DND-41 (cell line): ENCODE results near the gene SURF2.
A peak's percentile ranks its signal among the peaks of the same experiment; 100 is the strongest.

Source experiments
- ATAC-seq: fragments of 200-7000 bp; cut with Tn5 transposase; 3 replicates; pipeline ENCODE4 v1.9.1; 2021; ENCODE audit warnings: low read depth; ENCODE audit not compliant: insufficient read depth
- DNase-seq: peaks from one replicate; pipeline ENCODE4 v3.0.0-alpha.2; 2020
- H2AFZ ChIP-seq: 2 replicates; pipeline ENCODE4 v1.6.0; 2012; ENCODE audit warnings: low read depth, low read length
- H3K27ac ChIP-seq: 2 replicates; pipeline ENCODE4 v1.5.1; 2012; ENCODE audit warnings: low read length, inconsistent platforms
- H3K27me3 ChIP-seq: fragments of 200-600 bp; sonication (generic); 2 replicates; pipeline ENCODE4 v1.6.0; 2012; ENCODE audit warnings: low read length, mild to moderate bottlenecking, inconsistent platforms; ENCODE audit not compliant: insufficient read depth, poor library complexity
- H3K36me3 ChIP-seq: 2 replicates; pipeline ENCODE4 v1.5.1; 2012; ENCODE audit warnings: low read length, inconsistent platforms; ENCODE audit not compliant: insufficient read depth
- H3K4me1 ChIP-seq: 2 replicates; pipeline ENCODE4 v1.5.1; 2012; ENCODE audit warnings: mild to moderate bottlenecking, low read length; ENCODE audit not compliant: insufficient read depth
- H3K4me2 ChIP-seq: 2 replicates; pipeline ENCODE4 v1.6.0; 2012; ENCODE audit warnings: mild to moderate bottlenecking, moderate library complexity, low read length, inconsistent platforms; ENCODE audit not compliant: insufficient read depth
- H3K4me3 ChIP-seq, 2 experiments: fragments of 200-600 bp in 1 of 2; shearing (Covaris generic) in 1 of 2; 2 replicates each; pipeline ENCODE4 v1.5.1; 2012 to 2016; ENCODE audit warnings: inconsistent platforms in 2 of 2, low read length in 2 of 2, mild to moderate bottlenecking in 2 of 2, low read depth in 1 of 2, moderate library complexity in 1 of 2
- H3K79me2 ChIP-seq: 2 replicates; pipeline ENCODE4 v1.6.0; 2012; ENCODE audit warnings: low read length, inconsistent platforms; ENCODE audit not compliant: insufficient read depth
- H3K9ac ChIP-seq: 2 replicates; pipeline ENCODE4 v1.6.0; 2012; ENCODE audit warnings: low read depth, mild to moderate bottlenecking, inconsistent platforms, low read length, moderate library complexity
- H3K9me3 ChIP-seq: 2 replicates; pipeline ENCODE4 v1.5.1; 2012; ENCODE audit warnings: low read length, moderate library complexity, mild to moderate bottlenecking, inconsistent platforms; ENCODE audit not compliant: insufficient read depth, severe bottlenecking
- H4K20me1 ChIP-seq: 2 replicates; pipeline ENCODE4 v1.6.0; 2012; ENCODE audit warnings: low read length; ENCODE audit not compliant: insufficient read depth
- EZH2 ChIP-seq: IDR thresholded peaks from 3 replicates; pipeline ENCODE4 v1.6.1; 2012; ENCODE audit warnings: borderline replicate concordance, low read depth, mild to moderate bottlenecking, moderate library complexity, low read length, inconsistent platforms; ENCODE audit not compliant: severe bottlenecking
- TF ChIP-seq, protein P1 (sequence below): IDR thresholded peaks from 2 replicates; pipeline ENCODE4 v1.5.1; 2012; ENCODE audit warnings: borderline replicate concordance, low read length, moderate library complexity, mild to moderate bottlenecking; ENCODE audit not compliant: poor library complexity, severe bottlenecking; ENCODE audit errors: extremely low read depth

Gene SURF2

GRCh38 chr9:133357656-133358055, 1.3 kb downstream of the SURF2 start:
- no peak overlapping the region for H3K27ac ChIP-seq
- no peaks in the 10 kb centered on the region for H3K9me3 ChIP-seq
- H3K79me2 ChIP-seq: peaks cover 35% of the 10 kb centered on the region
- TF ChIP-seq, protein P1, sequence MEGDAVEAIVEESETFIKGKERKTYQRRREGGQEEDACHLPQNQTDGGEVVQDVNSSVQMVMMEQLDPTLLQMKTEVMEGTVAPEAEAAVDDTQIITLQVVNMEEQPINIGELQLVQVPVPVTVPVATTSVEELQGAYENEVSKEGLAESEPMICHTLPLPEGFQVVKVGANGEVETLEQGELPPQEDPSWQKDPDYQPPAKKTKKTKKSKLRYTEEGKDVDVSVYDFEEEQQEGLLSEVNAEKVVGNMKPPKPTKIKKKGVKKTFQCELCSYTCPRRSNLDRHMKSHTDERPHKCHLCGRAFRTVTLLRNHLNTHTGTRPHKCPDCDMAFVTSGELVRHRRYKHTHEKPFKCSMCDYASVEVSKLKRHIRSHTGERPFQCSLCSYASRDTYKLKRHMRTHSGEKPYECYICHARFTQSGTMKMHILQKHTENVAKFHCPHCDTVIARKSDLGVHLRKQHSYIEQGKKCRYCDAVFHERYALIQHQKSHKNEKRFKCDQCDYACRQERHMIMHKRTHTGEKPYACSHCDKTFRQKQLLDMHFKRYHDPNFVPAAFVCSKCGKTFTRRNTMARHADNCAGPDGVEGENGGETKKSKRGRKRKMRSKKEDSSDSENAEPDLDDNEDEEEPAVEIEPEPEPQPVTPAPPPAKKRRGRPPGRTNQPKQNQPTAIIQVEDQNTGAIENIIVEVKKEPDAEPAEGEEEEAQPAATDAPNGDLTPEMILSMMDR: no peak
- TF ChIP-seq EZH2: no peak
- H3K36me3 ChIP-seq: peaks cover 52% of the 10 kb centered on the region
- ATAC-seq (no peak), DNase-seq (no peak)
- no peak overlapping the region for H2AFZ ChIP-seq
- H3K4me3 ChIP-seq: peak overlapping the region in 1 of 2 experiments; percentile 91; a peak in 2 of 4 replicates
- H3K4me1 ChIP-seq: peaks cover 37% of the 10 kb centered on the region
- H3K27me3 ChIP-seq: no peaks in the 10 kb centered on the region
- peak overlapping the region; percentile 63; the same call in 1 of the 2 replicates for H3K9ac ChIP-seq
- peak overlapping the region; percentile 87 for H3K4me2 ChIP-seq
- H4K20me1 ChIP-seq: peaks cover 17% of the 10 kb centered on the region; the same call in 1 of the 2 replicates

GRCh38 chr9:133359399-133360175, 3.2 kb downstream of the SURF2 start:
- ATAC-seq (no peak), DNase-seq (no peak)
- Histone ChIP-seq H4K20me1 (peaks cover 19% of the 10 kb centered on the region), H3K79me2 (peaks cover 35% of the 10 kb centered on the region), H3K4me3 (no peak overlapping the region), H3K27ac (no peak overlapping the region), H3K9me3 (no peaks in the 10 kb centered on the region), H3K4me1 (peaks cover 32% of the 10 kb centered on the region), H3K4me2 (no peak overlapping the region; the same call in 1 of the 2 replicates), H2AFZ (no peak overlapping the region), H3K36me3 (peaks cover 58% of the 10 kb centered on the region), H3K9ac (no peak overlapping the region), H3K27me3 (no peaks in the 10 kb centered on the region)
- TF ChIP-seq, protein P1: peak; percentile 30
- no peak for TF ChIP-seq EZH2

DNA sequence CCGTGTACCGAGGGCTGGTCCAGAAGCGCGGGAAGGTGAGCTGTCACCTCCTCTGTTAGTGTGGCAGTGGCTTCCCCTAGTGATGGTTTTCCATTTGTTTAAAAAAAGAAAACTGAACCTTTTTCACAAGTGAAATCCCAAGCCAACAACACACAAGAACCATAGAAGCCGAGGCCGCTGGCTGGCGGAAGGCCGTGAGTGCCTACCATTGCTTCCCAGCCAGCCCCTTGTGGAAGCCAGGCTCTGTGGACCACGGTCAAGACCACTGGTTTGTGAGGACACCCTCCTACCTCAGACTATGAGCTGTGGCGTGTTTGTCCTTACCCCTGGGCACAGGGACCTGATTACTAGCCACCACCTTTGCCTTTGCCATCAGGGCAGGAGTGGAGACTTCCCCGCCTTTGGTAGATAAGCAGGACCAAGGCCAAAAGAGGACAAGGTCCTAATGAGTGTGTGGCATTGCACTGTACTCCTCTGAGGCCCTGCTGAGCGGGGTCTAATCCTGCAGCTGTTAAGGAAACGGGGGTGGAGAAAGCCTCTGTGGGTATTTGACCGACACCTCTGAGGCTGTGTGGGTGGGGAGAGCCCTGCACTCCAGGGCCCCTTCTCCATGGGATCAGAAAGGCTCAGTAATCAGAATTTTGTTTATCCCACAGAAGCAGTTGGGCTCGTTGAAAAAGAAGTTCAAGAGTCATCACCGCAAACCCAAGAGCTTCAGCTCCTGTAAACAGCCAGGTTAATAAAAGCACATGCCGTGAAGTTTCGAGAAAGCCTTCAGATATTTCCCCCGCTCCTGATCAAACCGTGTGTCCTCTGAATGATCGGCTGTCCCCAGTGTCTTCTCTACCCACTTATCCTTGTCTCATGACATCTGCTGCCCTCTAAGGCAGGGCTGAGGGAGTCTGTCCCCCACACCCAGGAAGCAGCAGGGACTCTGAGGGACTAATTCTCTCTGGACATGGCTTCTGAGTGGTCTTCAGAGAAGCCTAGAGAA, 4.3 kb downstream of the SURF2 start:
- no peak overlapping the region for H3K27ac ChIP-seq
- peaks cover 23% of the 10 kb centered on the region for H4K20me1 ChIP-seq
- H3K36me3 ChIP-seq: peaks cover 69% of the 10 kb centered on the region

More for the DNA sequence above, 4.3 kb downstream of the SURF2 start:
- ATAC-seq (no peak), DNase-seq (no peak)
- H3K79me2 ChIP-seq: peaks cover 26% of the 10 kb centered on the region
- H3K9ac ChIP-seq: no peak overlapping the region
- peaks cover 21% of the 10 kb centered on the region for H3K4me1 ChIP-seq
- H3K27me3 ChIP-seq: no peaks in the 10 kb centered on the region
- no peak for TF ChIP-seq EZH2
- TF ChIP-seq, protein P1: no peak
- no peak overlapping the region for H3K4me2 ChIP-seq
- no peaks in the 10 kb centered on the region for H3K9me3 ChIP-seq
- no peak overlapping the region for H2AFZ ChIP-seq
- H3K4me3 ChIP-seq: no peak overlapping the region
